ENCODE results near the gene RIMS4. TPM values are rescaled to one million over a fixed set of nuclear protein-coding genes. Genes with fewer than 3 reads are reported as not detected.

RIMS4 gene
- total and polyA plus RNA-seq, 2 of the 13 experiments (the other 11 are each of a cell fraction or from before 2014, with no cell fraction given): 0.01 to 0.07 TPM

DNA sequence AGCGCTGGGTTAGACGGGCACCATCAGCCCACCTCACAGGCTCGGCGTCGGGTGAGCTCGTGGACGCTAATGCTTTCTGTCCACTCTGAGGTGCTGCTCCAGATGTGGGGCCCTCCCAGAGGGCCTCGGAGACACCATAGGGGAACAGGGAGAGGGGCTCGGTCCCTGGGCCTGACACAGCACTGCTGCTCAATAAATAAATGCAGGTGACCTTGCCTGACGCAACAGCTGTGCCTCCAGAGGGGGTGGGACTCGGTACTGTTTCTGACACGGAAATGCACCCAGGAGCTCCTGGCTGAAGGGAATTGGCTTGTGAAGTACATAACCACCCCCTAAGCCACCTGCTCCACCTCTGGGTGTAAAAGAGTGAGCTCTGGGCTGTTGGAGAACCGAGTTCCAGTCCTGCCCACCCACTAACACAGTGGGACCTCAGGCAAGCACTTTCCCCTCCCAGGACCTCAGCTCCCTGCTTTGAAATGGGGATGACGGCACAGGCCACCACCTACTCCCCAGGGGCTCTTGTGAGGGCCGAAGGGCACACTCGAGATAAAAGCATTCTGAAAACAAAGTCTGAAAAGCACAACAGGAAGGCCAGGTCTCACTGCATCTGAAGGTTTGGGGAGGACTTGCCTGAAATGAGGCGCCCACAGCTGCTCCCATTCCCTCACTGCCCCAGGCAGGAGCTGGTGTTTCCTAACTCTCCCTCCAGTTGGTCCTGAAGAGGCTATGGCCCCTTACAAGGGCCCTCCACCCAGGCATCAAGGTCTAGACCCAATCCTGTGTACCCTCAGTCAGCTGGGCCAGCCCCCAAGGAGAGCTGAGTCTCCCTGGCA is 58.0 kb downstream of the RIMS4 start (continued):
- TF ChIP-seq, protein P1, sequence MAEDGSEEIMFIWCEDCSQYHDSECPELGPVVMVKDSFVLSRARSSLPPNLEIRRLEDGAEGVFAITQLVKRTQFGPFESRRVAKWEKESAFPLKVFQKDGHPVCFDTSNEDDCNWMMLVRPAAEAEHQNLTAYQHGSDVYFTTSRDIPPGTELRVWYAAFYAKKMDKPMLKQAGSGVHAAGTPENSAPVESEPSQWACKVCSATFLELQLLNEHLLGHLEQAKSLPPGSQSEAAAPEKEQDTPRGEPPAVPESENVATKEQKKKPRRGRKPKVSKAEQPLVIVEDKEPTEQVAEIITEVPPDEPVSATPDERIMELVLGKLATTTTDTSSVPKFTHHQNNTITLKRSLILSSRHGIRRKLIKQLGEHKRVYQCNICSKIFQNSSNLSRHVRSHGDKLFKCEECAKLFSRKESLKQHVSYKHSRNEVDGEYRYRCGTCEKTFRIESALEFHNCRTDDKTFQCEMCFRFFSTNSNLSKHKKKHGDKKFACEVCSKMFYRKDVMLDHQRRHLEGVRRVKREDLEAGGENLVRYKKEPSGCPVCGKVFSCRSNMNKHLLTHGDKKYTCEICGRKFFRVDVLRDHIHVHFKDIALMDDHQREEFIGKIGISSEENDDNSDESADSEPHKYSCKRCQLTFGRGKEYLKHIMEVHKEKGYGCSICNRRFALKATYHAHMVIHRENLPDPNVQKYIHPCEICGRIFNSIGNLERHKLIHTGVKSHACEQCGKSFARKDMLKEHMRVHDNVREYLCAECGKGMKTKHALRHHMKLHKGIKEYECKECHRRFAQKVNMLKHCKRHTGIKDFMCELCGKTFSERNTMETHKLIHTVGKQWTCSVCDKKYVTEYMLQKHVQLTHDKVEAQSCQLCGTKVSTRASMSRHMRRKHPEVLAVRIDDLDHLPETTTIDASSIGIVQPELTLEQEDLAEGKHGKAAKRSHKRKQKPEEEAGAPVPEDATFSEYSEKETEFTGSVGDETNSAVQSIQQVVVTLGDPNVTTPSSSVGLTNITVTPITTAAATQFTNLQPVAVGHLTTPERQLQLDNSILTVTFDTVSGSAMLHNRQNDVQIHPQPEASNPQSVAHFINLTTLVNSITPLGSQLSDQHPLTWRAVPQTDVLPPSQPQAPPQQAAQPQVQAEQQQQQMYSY (CRISPR knock-in tag; IDR thresholded peaks at IDR 0.05): no peak
- TF ChIP-seq, protein P2, sequence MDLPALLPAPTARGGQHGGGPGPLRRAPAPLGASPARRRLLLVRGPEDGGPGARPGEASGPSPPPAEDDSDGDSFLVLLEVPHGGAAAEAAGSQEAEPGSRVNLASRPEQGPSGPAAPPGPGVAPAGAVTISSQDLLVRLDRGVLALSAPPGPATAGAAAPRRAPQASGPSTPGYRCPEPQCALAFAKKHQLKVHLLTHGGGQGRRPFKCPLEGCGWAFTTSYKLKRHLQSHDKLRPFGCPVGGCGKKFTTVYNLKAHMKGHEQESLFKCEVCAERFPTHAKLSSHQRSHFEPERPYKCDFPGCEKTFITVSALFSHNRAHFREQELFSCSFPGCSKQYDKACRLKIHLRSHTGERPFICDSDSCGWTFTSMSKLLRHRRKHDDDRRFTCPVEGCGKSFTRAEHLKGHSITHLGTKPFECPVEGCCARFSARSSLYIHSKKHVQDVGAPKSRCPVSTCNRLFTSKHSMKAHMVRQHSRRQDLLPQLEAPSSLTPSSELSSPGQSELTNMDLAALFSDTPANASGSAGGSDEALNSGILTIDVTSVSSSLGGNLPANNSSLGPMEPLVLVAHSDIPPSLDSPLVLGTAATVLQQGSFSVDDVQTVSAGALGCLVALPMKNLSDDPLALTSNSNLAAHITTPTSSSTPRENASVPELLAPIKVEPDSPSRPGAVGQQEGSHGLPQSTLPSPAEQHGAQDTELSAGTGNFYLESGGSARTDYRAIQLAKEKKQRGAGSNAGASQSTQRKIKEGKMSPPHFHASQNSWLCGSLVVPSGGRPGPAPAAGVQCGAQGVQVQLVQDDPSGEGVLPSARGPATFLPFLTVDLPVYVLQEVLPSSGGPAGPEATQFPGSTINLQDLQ (CRISPR knock-in tag; IDR thresholded peaks at IDR 0.05): no peak
- TF ChIP-seq, protein P3, sequence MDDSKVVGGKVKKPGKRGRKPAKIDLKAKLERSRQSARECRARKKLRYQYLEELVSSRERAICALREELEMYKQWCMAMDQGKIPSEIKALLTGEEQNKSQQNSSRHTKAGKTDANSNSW (CRISPR knock-in tag; IDR thresholded peaks at IDR 0.05; ENCODE audit: borderline replicate concordance): no peak
- TF ChIP-seq CC2D1A (CRISPR knock-in tag; IDR thresholded peaks at IDR 0.05) (no peak), RFX5 (IDR thresholded peaks at IDR 0.05; ENCODE audit: low read depth, low read length) (no peak), ZNF589 (CRISPR knock-in tag; conservative IDR thresholded peaks at IDR 0.05) (no peak), PHF8 (CRISPR knock-in tag; IDR thresholded peaks at IDR 0.05) (no peak), ZNF205 (CRISPR knock-in tag; IDR thresholded peaks at IDR 0.05) (0 out of 2 replicates have a peak, but pooled peaks have one; percentile 25), ZNF672 (CRISPR knock-in tag; IDR thresholded peaks at IDR 0.05) (no peak), NFRKB (IDR thresholded peaks at IDR 0.05) (no peak), ZNF3 (CRISPR knock-in tag; IDR thresholded peaks at IDR 0.05) (no peak), MEIS1 (CRISPR knock-in tag; IDR thresholded peaks at IDR 0.05; ENCODE audit: borderline replicate concordance) (no peak)
- TF ChIP-seq, protein P4, sequence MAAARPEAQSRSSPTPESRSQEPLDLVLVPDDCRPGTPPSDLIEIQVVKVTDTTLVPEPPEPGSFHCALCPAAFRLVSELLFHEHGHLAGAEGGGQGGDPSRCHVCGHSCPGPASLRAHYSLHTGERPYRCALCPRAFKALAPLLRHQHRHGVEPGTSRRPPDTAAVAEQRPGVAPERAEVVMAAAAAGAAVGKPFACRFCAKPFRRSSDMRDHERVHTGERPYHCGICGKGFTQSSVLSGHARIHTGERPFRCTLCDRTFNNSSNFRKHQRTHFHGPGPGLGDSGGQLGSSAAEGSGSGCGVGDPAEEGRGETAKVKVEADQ (CRISPR knock-in tag; IDR thresholded peaks at IDR 0.05; ENCODE audit: borderline replicate concordance): no peak
- TF ChIP-seq, protein P5, sequence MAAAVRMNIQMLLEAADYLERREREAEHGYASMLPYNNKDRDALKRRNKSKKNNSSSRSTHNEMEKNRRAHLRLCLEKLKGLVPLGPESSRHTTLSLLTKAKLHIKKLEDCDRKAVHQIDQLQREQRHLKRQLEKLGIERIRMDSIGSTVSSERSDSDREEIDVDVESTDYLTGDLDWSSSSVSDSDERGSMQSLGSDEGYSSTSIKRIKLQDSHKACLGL (CRISPR knock-in tag; IDR thresholded peaks at IDR 0.05): no peak
- TF ChIP-seq, protein P6, sequence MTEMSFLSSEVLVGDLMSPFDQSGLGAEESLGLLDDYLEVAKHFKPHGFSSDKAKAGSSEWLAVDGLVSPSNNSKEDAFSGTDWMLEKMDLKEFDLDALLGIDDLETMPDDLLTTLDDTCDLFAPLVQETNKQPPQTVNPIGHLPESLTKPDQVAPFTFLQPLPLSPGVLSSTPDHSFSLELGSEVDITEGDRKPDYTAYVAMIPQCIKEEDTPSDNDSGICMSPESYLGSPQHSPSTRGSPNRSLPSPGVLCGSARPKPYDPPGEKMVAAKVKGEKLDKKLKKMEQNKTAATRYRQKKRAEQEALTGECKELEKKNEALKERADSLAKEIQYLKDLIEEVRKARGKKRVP (CRISPR knock-in tag; IDR thresholded peaks at IDR 0.05): peak in 1 of 2 experiments; percentile 97; a peak in 2 of 4 replicates
- TF ChIP-seq, protein P7, sequence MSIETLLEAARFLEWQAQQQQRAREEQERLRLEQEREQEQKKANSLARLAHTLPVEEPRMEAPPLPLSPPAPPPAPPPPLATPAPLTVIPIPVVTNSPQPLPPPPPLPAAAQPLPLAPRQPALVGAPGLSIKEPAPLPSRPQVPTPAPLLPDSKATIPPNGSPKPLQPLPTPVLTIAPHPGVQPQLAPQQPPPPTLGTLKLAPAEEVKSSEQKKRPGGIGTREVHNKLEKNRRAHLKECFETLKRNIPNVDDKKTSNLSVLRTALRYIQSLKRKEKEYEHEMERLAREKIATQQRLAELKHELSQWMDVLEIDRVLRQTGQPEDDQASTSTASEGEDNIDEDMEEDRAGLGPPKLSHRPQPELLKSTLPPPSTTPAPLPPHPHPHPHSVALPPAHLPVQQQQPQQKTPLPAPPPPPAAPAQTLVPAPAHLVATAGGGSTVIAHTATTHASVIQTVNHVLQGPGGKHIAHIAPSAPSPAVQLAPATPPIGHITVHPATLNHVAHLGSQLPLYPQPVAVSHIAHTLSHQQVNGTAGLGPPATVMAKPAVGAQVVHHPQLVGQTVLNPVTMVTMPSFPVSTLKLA (IDR thresholded peaks at IDR 0.05): no peak
- TF ChIP-seq, protein P8, sequence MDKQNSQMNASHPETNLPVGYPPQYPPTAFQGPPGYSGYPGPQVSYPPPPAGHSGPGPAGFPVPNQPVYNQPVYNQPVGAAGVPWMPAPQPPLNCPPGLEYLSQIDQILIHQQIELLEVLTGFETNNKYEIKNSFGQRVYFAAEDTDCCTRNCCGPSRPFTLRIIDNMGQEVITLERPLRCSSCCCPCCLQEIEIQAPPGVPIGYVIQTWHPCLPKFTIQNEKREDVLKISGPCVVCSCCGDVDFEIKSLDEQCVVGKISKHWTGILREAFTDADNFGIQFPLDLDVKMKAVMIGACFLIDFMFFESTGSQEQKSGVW (CRISPR knock-in tag; IDR thresholded peaks at IDR 0.05; ENCODE audit: borderline replicate concordance): no peak
